ENCODE data around the gene FGF14.

Gene FGF14

DNA sequence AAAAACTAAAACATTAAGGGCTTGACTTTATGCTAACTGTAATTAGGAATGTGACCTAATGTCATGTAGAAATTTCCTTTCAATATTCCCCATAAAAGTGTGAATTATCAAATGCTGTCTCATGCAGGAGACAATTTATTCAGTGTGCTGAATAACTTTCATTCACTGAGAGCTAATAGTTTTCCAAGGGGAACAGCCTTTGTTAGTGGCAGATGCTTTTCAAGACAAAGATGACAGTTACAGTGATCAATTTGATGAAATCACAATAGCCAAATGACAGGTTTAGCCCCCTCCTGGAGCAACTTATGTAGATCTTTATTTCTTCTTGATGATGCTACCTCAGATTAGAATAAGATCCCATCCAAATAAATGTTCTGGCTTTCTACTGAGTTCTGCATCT lies 673.8 kb downstream of the FGF14 start:
- no peak overlapping the region for H3K4me3 ChIP-seq (replicated peaks; ENCODE audit: low read depth, low read length)
- no peak for TF ChIP-seq CTCF (IDR thresholded peaks at IDR 0.05; ENCODE audit: low read depth, low read length, missing control alignments)
- DNase-seq (ENCODE audit: extremely low read depth, low read depth) = no peak

GRCh38 chr13:101727118-101727517 lies 674.7 kb downstream of the FGF14 start:
- no peak overlapping the region for H3K4me3 ChIP-seq (replicated peaks; ENCODE audit: low read depth, low read length)
- DNase-seq (ENCODE audit: extremely low read depth, low read depth) = no peak
- TF ChIP-seq CTCF (IDR thresholded peaks at IDR 0.05; ENCODE audit: low read depth, low read length, missing control alignments) = no peak

DNA sequence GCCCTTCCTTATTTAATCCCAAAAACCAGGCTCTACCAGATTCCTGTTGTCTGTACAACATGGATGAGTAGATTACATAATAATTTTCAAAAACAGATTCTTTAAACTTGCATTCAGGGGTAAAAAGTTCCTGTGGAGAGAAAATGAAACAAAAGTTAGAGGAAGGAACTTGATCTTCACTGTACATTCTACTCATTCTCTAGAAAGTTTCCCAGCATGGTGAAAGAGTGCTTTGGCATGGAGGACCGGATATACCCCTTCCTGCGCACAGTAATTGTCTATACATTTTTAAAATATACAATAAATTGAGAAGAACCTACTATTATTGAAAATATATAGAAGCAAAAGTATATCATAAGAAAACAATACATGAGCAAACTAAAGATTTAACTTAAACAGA lies 675.2 kb downstream of the FGF14 start:
- H3K4me3 ChIP-seq (replicated peaks; ENCODE audit: low read depth, low read length) = no peak overlapping the region
- DNase-seq (ENCODE audit: extremely low read depth, low read depth) = no peak
- TF ChIP-seq CTCF (IDR thresholded peaks at IDR 0.05; ENCODE audit: low read depth, low read length, missing control alignments) = no peak

DNA sequence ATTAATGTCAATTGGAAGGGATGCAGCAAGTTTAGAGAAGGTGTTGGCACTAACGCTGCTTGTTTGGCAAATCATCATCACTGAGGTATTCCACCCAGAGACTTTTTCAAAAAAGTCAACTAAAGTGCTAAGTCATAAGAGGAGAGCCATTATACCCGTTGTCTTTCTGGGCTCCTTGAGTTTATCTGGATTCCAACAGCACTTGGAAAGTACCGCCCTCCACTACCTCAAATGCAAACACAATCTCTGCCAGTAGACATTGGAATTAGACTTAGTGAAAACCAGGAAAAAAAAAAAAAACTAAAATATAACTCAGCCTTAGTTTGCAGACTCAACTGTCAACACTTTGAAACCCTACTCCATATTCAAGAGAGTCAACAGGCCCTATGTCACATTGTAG lies 683.4 kb downstream of the FGF14 start:
- H3K4me3 ChIP-seq (replicated peaks; ENCODE audit: low read depth, low read length) = no peak overlapping the region
- no peak for DNase-seq (ENCODE audit: extremely low read depth, low read depth)
- no peak for TF ChIP-seq CTCF (IDR thresholded peaks at IDR 0.05; ENCODE audit: low read depth, low read length, missing control alignments)

DNA sequence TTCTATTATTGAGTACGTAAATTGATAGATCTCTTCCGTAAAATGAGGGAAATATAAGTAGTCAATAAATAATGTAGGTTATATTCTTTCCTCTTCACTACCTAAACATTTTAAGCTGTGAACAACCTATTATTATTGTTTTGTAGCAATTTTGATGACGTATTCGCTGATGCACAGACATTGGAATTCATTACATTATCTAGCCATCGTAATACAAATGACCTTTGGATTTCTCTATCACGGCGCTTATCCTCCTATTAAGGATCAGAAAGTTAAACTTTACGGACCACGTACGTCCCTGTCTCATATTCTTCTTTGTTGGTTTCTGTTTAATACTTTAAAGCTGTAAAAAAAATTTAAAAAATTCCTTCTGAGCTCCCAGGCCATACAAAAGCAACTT lies 684.5 kb downstream of the FGF14 start:
- no peak for TF ChIP-seq CTCF (IDR thresholded peaks at IDR 0.05; ENCODE audit: low read depth, low read length, missing control alignments)
- no peak overlapping the region for H3K4me3 ChIP-seq (replicated peaks; ENCODE audit: low read depth, low read length)
- DNase-seq (ENCODE audit: extremely low read depth, low read depth) = no peak

- no peak for DNase-seq (ENCODE audit: extremely low read depth, low read depth)
- no peak overlapping the region for H3K4me3 ChIP-seq (replicated peaks; ENCODE audit: low read depth, low read length)
- no peak for TF ChIP-seq CTCF (IDR thresholded peaks at IDR 0.05; ENCODE audit: low read depth, low read length, missing control alignments)
Measured at GRCh38 chr13:101714195-101714594, 687.7 kb downstream of the FGF14 start.

DNA sequence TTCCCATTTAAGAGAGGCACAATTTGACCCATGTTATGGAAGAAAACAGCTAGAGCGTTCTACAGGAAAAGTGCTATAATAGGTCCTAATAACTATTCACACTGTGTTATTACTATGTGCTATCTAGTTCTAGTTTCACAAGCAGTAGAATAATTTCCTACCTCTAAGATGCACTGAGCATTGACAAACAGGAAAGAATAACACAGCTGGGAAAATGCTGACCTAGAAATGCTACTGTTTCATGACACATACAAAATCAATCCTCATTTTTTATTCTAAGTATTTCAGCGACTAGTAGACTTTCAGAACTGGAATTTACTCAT lies 689.9 kb downstream of the FGF14 start:
- TF ChIP-seq CTCF (IDR thresholded peaks at IDR 0.05; ENCODE audit: low read depth, low read length, missing control alignments) = no peak

More for the DNA sequence above, 689.9 kb downstream of the FGF14 start:
- no peak overlapping the region for H3K4me3 ChIP-seq (replicated peaks; ENCODE audit: low read depth, low read length)
- DNase-seq (ENCODE audit: extremely low read depth, low read depth) = no peak

All from HFF-Myc (cell line).